IPS-15b (cell line): ENCODE measurements around the gene AKNA.

Experiments
- H3K27me3 ChIP-seq: one replicate; pipeline ENCODE4 v1.6.1; 2013; ENCODE audit warnings: low read length; ENCODE audit not compliant: control insufficient read depth, insufficient read depth
- H3K36me3 ChIP-seq: one replicate; pipeline ENCODE4 v1.6.1; 2013; ENCODE audit warnings: low read length; ENCODE audit not compliant: control insufficient read depth, insufficient read depth
- H3K4me1 ChIP-seq: one replicate; pipeline ENCODE4 v1.6.1; 2013; ENCODE audit warnings: mild to moderate bottlenecking, low read length; ENCODE audit not compliant: control insufficient read depth, insufficient read depth
- H3K4me3 ChIP-seq: one replicate; pipeline ENCODE4 v1.5.1; 2013; ENCODE audit warnings: low read depth, low read length
- H3K9ac ChIP-seq: one replicate; pipeline ENCODE4 v1.6.1; 2013; ENCODE audit warnings: low read depth, mild to moderate bottlenecking, low read length
- H3K9me3 ChIP-seq: one replicate; pipeline ENCODE4 v1.6.1; 2013; ENCODE audit warnings: mild to moderate bottlenecking, low read length; ENCODE audit not compliant: control insufficient read depth, insufficient read depth

Gene AKNA

DNA sequence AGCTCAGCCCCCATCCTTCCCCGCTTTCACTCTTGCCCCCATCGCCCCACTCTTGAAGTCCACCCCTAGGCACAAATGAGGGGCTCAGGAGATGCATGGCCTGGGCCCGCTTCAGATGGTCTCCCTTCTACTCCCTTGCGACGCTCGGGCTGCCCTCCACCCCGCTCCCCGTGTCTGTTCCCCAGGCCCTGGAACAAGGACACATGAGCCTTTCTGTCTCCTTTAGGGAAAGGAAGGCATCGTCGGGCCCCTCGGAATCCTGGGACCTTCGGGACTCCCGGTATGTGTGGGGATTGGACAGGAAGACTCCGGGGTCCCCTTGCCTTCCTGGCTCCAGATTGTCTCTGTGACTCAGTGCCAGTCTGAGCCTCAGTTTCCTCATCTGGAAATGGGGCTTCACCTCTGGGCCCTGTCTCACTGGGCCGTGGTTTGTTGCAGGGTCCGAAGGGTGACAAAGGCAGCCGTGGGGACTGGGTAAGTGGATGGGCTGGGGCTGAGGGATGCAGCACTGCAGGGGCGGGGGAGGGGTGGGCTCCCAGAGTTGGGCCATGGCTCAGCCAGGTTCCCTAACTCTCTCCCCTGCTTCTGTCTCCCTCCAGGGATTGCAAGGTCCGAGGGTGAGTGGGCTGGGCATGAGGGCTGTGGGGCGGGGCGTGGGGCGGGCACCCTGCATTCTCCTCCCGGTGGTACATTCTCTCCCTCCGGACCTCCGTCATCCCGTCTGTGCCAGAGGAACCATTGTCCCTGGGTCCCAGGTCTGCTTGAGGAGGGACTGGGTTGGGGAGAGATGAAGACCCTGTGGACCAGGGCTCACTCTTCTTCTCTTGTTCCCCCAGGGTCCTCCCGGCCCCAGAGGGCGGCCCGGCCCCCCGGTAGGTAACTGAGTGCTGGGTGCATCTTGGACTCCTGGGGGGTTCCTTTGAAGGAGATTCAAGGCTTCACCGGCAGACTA is 86.7 kb downstream of the AKNA start:
- Histone ChIP-seq H3K27me3 (no peaks in the 10 kb centered on the region), H3K4me1 (no peaks in the 10 kb centered on the region), H3K4me3 (no peak overlapping the region), H3K36me3 (peaks cover 8% of the 10 kb centered on the region), H3K9me3 (no peaks in the 10 kb centered on the region), H3K9ac (no peak overlapping the region)

DNA sequence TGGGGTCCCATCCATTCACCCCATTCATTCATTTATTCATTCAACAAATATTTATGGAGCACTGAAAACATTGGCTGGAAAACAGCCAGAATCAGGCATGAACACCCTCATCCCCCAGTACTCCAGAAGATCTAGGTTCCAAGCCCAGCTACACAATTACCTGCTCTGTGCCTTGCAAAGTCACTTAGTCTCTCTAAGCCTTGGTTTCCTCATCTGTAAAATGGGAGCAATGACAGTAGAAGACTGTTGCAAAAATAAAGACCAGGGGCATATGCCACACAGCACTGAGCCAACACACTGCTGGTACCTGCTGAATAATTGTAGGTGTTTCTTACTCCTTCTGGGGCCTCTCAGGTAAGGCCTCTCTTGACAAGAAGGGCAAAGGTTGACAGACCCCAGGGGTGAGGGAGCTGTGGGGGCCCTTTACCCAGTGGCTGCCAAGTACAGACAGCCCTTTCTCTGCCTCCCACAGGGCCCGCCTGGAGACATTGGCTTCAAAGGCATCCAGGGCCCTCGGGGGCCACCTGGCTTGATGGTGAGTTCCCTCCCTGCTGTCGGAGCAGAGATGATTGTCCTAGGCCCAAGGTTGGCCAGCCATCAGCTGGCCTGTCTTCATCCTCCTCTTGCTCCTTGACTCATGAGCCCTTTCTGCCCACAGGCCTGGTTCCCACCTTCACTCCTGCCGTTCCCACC is 87.5 kb downstream of the AKNA start:
- Histone ChIP-seq H3K9ac (no peak overlapping the region), H3K4me3 (no peak overlapping the region), H3K9me3 (no peaks in the 10 kb centered on the region), H3K36me3 (peaks cover 8% of the 10 kb centered on the region), H3K27me3 (no peaks in the 10 kb centered on the region), H3K4me1 (no peaks in the 10 kb centered on the region)

DNA sequence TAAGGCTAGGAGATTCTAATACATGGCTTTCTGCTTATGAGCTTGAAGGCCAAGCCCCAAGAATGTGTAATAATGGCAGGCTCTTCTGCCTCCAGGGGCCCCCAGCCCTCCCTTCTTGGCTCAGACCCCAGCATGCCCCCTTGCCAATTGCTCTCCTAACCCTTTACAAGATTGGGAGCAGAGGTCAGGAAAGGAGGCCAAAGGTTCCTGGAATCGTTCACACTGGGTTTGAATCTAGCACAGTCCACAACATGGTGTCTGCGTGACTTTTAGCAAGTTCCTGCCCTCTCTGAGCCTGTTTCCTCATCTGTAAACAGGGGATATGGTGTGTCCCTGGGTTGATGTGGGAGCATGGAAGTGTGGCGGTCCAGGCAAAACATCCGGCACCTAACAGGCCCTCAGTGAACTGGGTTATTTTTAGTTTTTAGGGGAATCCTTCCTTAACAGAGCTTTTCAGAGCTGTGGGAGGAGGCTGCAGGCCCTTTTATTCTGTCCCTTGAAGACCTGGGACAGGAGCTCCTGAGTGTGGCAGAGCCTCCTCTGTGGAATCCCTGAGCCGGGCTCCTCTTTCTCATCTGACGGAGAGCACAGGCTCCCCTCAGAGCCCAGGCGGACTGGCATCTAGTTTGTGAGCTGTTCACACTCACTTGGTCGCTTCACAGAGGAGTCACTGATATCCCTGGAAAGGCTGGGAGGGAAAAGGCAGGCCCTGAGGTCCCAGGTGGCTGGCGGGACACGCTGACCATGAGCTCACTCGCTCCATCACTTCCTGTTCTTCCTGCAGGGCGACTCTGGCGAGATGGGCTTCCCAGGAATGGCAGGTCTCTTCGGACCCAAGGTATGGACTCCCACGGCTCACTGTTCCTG is 88.3 kb downstream of the AKNA start:
- no peak overlapping the region for H3K4me3 ChIP-seq
- H3K27me3 ChIP-seq: no peaks in the 10 kb centered on the region
- peaks cover 8% of the 10 kb centered on the region for H3K36me3 ChIP-seq
- H3K9me3 ChIP-seq: no peaks in the 10 kb centered on the region
- no peak overlapping the region for H3K9ac ChIP-seq
- H3K4me1 ChIP-seq: no peaks in the 10 kb centered on the region

DNA sequence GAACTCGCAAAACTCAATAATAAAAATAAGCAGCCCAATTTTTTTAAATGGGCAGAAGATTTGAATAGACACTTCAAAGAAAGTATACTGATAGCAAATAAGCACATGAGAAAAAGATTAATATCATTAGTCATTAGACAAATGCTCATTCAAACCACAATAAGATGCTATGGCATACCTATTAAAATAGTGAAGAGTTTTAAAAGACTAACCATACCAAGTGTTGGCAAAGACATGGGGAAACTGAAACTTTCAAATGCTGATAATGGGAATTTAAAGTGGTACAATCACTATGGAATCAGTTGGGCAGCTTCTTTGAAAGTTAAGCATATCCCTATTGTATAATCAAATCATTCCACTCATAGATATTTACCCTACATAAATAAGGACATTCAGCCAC is 91.4 kb downstream of the AKNA start:
- no peaks in the 10 kb centered on the region for H3K27me3 ChIP-seq
- no peak overlapping the region for H3K4me3 ChIP-seq

DNA sequence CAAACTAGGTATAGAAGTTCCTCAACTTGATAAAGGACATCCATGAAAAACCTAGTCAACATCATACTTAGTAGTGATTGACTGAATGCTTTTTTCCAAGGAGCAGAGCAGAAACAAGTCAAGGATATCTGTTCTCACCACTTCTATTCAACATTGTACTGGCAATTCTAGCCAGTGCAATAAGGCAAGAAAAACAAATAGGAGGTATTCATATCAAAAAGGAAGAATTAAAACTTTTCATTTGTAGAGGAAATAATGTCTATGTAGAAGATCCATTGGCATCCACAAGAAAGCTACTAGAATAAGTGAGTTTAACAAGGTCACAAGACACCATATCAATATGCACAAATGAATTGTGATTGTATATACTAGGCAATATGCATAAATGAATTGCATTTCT is 93.1 kb downstream of the AKNA start:
- Histone ChIP-seq H3K9me3 (no peaks in the 10 kb centered on the region), H3K4me3 (no peak overlapping the region), H3K36me3 (no peaks in the 10 kb centered on the region), H3K4me1 (no peaks in the 10 kb centered on the region), H3K27me3 (no peaks in the 10 kb centered on the region), H3K9ac (no peak overlapping the region)

More for the DNA sequence above, 91.4 kb downstream of the AKNA start:
- H3K9ac ChIP-seq: no peak overlapping the region
- H3K4me1 ChIP-seq: no peaks in the 10 kb centered on the region
- no peaks in the 10 kb centered on the region for H3K9me3 ChIP-seq
- peaks cover 6% of the 10 kb centered on the region for H3K36me3 ChIP-seq

DNA sequence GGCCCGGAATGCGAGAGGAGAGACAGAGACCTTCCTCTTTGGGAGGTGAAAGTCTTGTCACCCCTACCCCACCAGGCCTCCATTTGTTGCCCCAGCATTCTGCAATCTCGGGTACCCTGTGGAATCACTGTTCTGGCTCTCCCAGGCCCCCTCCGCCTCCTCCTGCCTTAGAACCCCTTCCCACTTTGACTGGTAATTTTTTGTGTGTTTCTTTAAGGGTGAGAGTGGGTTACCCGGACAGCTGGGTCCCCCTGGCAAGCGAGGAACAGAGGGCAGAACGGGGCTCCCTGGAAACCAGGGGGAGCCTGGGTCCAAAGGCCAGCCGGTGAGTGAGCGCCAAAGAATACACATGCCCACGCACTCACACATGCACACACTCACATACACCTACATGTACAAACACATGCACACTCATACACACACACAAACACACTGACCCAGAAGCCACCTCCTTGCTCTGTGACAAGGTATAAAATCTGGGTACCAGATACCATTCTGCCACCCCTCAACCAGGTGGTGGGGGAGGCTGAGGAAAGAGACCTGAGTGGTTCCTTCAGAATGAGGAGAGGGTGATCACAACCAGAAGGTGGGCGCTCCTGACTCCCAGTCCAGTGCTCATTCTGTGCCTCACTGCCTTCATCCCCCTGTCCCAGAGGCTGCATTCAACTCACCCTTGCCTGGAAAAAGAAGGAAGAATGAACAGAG is 95.7 kb downstream of the AKNA start:
- no peak overlapping the region for H3K4me3 ChIP-seq
- H3K9me3 ChIP-seq: no peaks in the 10 kb centered on the region
- H3K4me1 ChIP-seq: no peaks in the 10 kb centered on the region
- H3K27me3 ChIP-seq: no peaks in the 10 kb centered on the region
- H3K9ac ChIP-seq: no peak overlapping the region
- no peaks in the 10 kb centered on the region for H3K36me3 ChIP-seq

DNA sequence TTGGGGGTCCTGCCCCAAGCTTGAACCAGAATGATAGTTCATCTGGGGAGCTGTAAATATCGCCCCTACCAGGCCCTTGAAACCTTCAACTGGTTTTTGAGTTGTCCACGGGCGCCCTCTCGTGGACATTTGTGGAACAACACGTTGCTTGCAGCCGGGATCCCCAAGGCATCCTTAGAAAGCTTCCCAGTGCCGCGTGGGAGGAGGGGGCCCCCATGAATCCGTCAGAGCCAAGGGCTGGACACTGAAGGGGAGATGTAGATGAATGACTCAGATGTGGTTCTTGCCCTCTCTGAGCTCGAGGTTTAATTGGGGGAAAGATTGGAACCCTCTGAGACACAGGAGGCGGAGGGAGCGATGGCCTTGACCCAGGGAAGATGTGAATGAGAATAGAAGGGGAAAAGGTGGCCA is 96.7 kb downstream of the AKNA start:
- Histone ChIP-seq H3K27me3 (no peaks in the 10 kb centered on the region), H3K9me3 (no peaks in the 10 kb centered on the region), H3K9ac (no peak overlapping the region), H3K4me1 (no peaks in the 10 kb centered on the region), H3K36me3 (no peaks in the 10 kb centered on the region), H3K4me3 (no peak overlapping the region)

DNA sequence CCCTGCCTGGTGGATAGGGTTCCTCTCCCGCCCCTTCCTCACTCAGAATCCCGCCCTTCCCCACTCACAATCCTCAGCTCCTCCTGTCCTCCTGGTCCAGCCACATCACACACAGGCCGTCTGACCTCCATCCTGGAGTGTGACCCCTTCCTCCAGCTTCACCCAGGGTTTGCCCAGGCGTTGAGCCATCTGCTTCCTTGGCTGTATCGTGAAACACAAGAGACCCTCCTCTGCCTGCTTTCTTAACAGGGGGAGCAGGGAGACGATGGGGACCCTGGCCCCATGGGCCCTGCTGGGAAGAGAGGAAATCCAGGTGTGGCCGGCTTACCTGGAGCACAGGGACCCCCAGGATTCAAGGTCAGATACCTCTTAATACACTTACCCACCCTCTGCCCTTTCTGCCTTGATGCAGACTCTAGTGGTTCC is 97.2 kb downstream of the AKNA start:
- no peak overlapping the region for H3K9ac ChIP-seq

DNA sequence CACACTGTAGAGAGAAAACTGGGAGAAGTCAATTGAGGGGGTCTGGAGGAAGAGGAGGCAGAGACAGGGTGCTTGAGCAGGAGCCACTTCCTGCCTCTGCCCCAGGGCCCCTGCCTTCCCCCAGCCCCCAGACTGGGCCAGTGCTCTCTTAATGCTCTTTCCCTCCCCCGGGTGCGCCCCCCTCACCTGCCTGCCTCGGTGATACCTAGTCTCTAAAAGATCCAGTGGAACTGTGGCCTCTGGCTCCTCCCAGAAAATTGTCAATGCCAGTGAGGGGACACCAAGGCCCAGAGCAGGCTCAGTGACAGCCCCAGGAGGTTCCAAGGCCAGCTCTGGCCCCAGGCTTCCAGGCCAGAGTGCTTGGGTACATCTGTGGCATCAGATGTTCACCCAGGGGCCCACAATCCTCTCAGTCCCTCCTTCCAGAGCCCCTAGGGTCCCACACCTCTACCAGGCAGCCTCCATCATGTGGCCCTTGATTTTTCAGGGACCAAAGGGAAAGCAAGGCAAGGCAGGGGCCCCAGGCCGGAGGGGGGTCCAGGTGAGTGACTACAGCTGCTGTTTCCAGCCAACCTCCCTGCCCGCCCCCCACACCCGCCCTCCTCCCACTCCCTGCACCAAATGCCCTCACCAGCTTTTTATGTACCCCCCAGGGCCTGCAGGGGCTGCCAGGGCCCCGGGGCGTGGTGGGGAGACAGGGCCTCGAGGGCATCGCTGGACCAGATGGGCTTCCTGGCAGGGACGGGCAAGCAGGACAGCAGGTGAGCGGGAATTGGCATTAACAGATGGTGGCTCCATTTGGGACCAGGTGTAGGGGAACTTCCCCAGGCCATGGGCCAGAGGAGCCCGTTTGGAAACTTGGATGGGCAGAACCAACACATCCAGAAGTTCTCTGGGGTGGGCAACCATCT is 98.0 kb downstream of the AKNA start:
- no peaks in the 10 kb centered on the region for H3K4me1 ChIP-seq
- H3K27me3 ChIP-seq: no peaks in the 10 kb centered on the region
- peaks cover 4% of the 10 kb centered on the region for H3K36me3 ChIP-seq
- H3K4me3 ChIP-seq: no peak overlapping the region
- H3K9ac ChIP-seq: no peak overlapping the region
- no peaks in the 10 kb centered on the region for H3K9me3 ChIP-seq

More for the DNA sequence above, 97.2 kb downstream of the AKNA start:
- no peaks in the 10 kb centered on the region for H3K4me1 ChIP-seq
- H3K4me3 ChIP-seq: no peak overlapping the region
- H3K36me3 ChIP-seq: no peaks in the 10 kb centered on the region
- H3K27me3 ChIP-seq: no peaks in the 10 kb centered on the region
- H3K9me3 ChIP-seq: no peaks in the 10 kb centered on the region

DNA sequence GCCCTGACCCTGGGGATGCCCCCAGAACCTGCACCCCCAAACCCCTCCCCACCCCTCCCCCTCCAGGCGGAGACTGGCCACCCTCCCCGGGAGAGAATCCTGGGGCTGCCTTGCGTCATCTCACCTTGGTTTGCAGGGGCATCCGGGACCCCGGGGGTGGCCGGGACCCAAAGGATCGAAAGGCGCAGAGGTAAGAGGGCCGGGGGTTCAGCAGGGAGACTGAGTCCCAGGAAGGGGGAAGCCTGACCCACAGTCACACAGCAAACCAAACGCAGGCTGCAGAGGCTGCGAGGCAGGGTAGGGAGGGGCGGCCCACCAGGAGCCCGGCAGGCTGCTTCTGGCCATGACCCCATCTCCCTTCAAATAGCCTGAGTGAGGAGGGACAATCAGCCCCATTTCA is 98.7 kb downstream of the AKNA start:
- Histone ChIP-seq H3K36me3 (peaks cover 8% of the 10 kb centered on the region), H3K9me3 (no peaks in the 10 kb centered on the region), H3K9ac (no peak overlapping the region), H3K4me3 (no peak overlapping the region), H3K27me3 (no peaks in the 10 kb centered on the region), H3K4me1 (no peaks in the 10 kb centered on the region)
